Natural killer cell (primary cell): Measurements from ENCODE around the gene TTC34. TPM values are rescaled to one million over a fixed set of nuclear protein-coding genes. Genes with fewer than 3 reads are reported as not detected.

ENCODE experiments used
- ATAC-seq, 3 donors: fragments of 150-1000 bp in 2 of 3; fragments of 200-7000 bp in 1 of 3; cut with Tn5 transposase; 1 replicate in 1 of 3; 2 replicates in 2 of 3; pipeline ENCODE4 v1.10.0; 2021; ENCODE audit warnings: mild to moderate bottlenecking in 2 of 3, moderate library complexity in 2 of 3
- DNase-seq, 2 donors: peaks; one replicate each; pipeline versions ENCODE4 v3.0.0 to v3.0.0-alpha.2; 2013 to 2021; ENCODE audit warnings: mixed read lengths in 1 of 2
- H3K27ac ChIP-seq: one replicate; pipeline ENCODE4 v1.5.1; 2013; ENCODE audit warnings: mild to moderate bottlenecking, low read length
- H3K27me3 ChIP-seq: one replicate; pipeline ENCODE4 v1.6.1; 2013; ENCODE audit warnings: low read length; ENCODE audit not compliant: control insufficient read depth, insufficient read depth
- H3K36me3 ChIP-seq: one replicate; pipeline ENCODE4 v1.6.1; 2013; ENCODE audit warnings: low read length; ENCODE audit not compliant: control insufficient read depth, insufficient read depth
- H3K4me1 ChIP-seq: one replicate; pipeline ENCODE4 v1.6.1; 2013; ENCODE audit warnings: low read length; ENCODE audit not compliant: control insufficient read depth, insufficient read depth
- H3K4me3 ChIP-seq: one replicate; pipeline ENCODE4 v1.5.1; 2013; ENCODE audit warnings: low read length
- H3K9me3 ChIP-seq: one replicate; pipeline ENCODE4 v1.6.1; 2013; ENCODE audit warnings: low read length; ENCODE audit not compliant: control insufficient read depth, insufficient read depth
- H3K27ac Mint-ChIP-seq, 2 donors: one replicate each; pipeline ENCODE4 v1.8.0; 2022; ENCODE audit warnings: mild to moderate bottlenecking in 2 of 2, mixed read lengths in 2 of 2, moderate library complexity in 1 of 2
- H3K27me3 Mint-ChIP-seq, 2 donors: one replicate each; pipeline ENCODE4 v1.8.0; 2022; ENCODE audit warnings: low read depth in 2 of 2, mixed read lengths in 2 of 2
- H3K36me3 Mint-ChIP-seq: one replicate; pipeline ENCODE4 v1.8.0; 2022; ENCODE audit warnings: mixed read lengths
- H3K4me1 Mint-ChIP-seq, 2 donors: one replicate each; pipeline ENCODE4 v1.8.0; 2022; ENCODE audit warnings: mixed read lengths in 2 of 2
- H3K4me3 Mint-ChIP-seq: one replicate; pipeline ENCODE4 v1.8.0; 2022; ENCODE audit warnings: mild to moderate bottlenecking, moderate library complexity, mixed read lengths
- H3K9me3 Mint-ChIP-seq, 2 donors: one replicate each; pipeline ENCODE4 v1.8.0; 2022; ENCODE audit warnings: mixed read lengths in 2 of 2
- CTCF ChIP-seq: fragments of 200-600 bp; IDR thresholded peaks from one replicate; pipeline ENCODE4 v1.8.0; 2022; ENCODE audit warnings: antibody characterized with exemption
- WGBS: methylation state at CpG from one replicate; pipeline ENCODE4 v1.1.7; 2013; ENCODE audit warnings: missing lambda C conversion rate; ENCODE audit not compliant: insufficient coverage; 5-methylcytosine and 5-hydroxymethylcytosine counted together
- intact Hi-C: fragments of 100-400 bp; cut with micrococcal nuclease; formaldehyde crosslinking; loops from one replicate; pipeline ENCODE4 v1.14.2; 2022
- total RNA-seq, 4 donors: library from RNA; stranded (reverse); fragments of 120-200 nt in 1 of 4; gene quantifications; one replicate each; pipeline versions ENCODE4 v1.2.3 to v1.2.4, GENCODE V29; 2013 to 2022

TTC34 gene
- total RNA-seq, 3 donors from 2014 or later (not counting 1 experiment from before 2014, with no cell fraction given): 0.80 to 1.4 (median 1.2) TPM

- no peak overlapping the region for H3K4me3 ChIP-seq
- DNase-seq (no peak), ATAC-seq (no peak)
- Mint-ChIP-seq H3K36me3 (no peaks in the 10 kb centered on the region), H3K27me3 (peaks cover 0 to 5% of the 10 kb centered on the region in 2 donors), H3K4me1 (no peaks in the 10 kb centered on the region), H3K9me3 (no peaks in the 10 kb centered on the region), H3K27ac (no peak overlapping the region), H3K4me3 (no peak overlapping the region)
- WGBS: 86% methylated on average over 30 of the region's 30 CpGs
- H3K27ac ChIP-seq: no peak overlapping the region
- H3K9me3 ChIP-seq: peaks cover 5% of the 10 kb centered on the region
- TF ChIP-seq CTCF: no peak
- no peaks in the 10 kb centered on the region for H3K36me3 ChIP-seq
- H3K4me1 ChIP-seq: no peaks in the 10 kb centered on the region
- H3K27me3 ChIP-seq: no peaks in the 10 kb centered on the region
- intact Hi-C loops: no loop called here
Observed at GRCh38 chr1:2807678-2808385, 6.3 kb upstream of the TTC34 start.

- intact Hi-C loops: no loop called here
- no peaks in the 10 kb centered on the region for H3K27me3 ChIP-seq
- Mint-ChIP-seq H3K4me3 (no peak overlapping the region), H3K36me3 (no peaks in the 10 kb centered on the region), H3K27ac (no peak overlapping the region), H3K4me1 (no peaks in the 10 kb centered on the region), H3K27me3 (peaks cover 0 to 5% of the 10 kb centered on the region in 2 donors), H3K9me3 (no peaks in the 10 kb centered on the region)
- H3K27ac ChIP-seq: no peak overlapping the region
- no peak for DNase-seq
- no peak for TF ChIP-seq CTCF
- no peak overlapping the region for H3K4me3 ChIP-seq
- no peaks in the 10 kb centered on the region for H3K4me1 ChIP-seq
- WGBS: 82% methylated on average over 8 of the region's 8 CpGs
- peaks cover under 1% of the 10 kb centered on the region for H3K9me3 ChIP-seq
- H3K36me3 ChIP-seq: no peaks in the 10 kb centered on the region
- no peak for ATAC-seq
Observed at GRCh38 chr1:2807036-2807435, 5.5 kb upstream of the TTC34 start.

- ATAC-seq (no peak), DNase-seq (no peak)
- H3K27me3 ChIP-seq: no peaks in the 10 kb centered on the region
- no peaks in the 10 kb centered on the region for H3K9me3 ChIP-seq
- H3K4me1 ChIP-seq: peaks cover 4% of the 10 kb centered on the region
- 75% methylated on average over 15 of the region's 15 CpGs for WGBS
- no peak overlapping the region for H3K4me3 ChIP-seq
- no peak for TF ChIP-seq CTCF
- no peak overlapping the region for H3K27ac Mint-ChIP-seq
- H3K9me3 Mint-ChIP-seq: no peaks in the 10 kb centered on the region
- H3K36me3 ChIP-seq: no peaks in the 10 kb centered on the region
- no peaks in the 10 kb centered on the region for H3K36me3 Mint-ChIP-seq
- H3K27me3 Mint-ChIP-seq: peaks cover 0 to 5% of the 10 kb centered on the region in 2 donors
- no peak overlapping the region for H3K4me3 Mint-ChIP-seq
- H3K4me1 Mint-ChIP-seq: peaks cover under 1% of the 10 kb centered on the region in 2 donors
- no peak overlapping the region for H3K27ac ChIP-seq
- intact Hi-C loops: no loop called here
Observed at GRCh38 chr1:2806591-2806990, 5.1 kb upstream of the TTC34 start.
